Heart left ventricle (tissue), 16 donors: Measurements from ENCODE around the gene MICAL3. TPM values are rescaled to one million over a fixed set of nuclear protein-coding genes. Genes with fewer than 3 reads are reported as not detected.

Experiments used
- ATAC-seq, 4 donors: fragments of 200-7000 bp; cut with Tn5 transposase; one replicate each; pipeline ENCODE4 v1.9.1; 2020 to 2022; ENCODE audit warnings: moderate library complexity in 4 of 4, mild to moderate bottlenecking in 3 of 4, moderate number of reproducible peaks in 1 of 4
- DNase-seq, 5 donors: peaks; one replicate each; pipeline ENCODE4 v3.0.0-alpha.2; 2020
- H3K27ac ChIP-seq, 12 donors: fragments of 200-600 bp; sonication (generic) in 4 of 12; one replicate each; pipeline versions ENCODE4 v1.5.0 to v1.8.0; 2016 to 2022; ENCODE audit warnings: mild to moderate bottlenecking in 2 of 12
- H3K27me3 ChIP-seq, 9 donors: fragments of 200-600 bp; sonication (generic) in 2 of 9; one replicate each; pipeline versions ENCODE4 v1.5.1 to v1.8.0; 2016 to 2022; ENCODE audit warnings: mild to moderate bottlenecking in 3 of 9
- H3K36me3 ChIP-seq, 9 donors: fragments of 200-600 bp; sonication (generic) in 2 of 9; one replicate each; pipeline versions ENCODE4 v1.5.0 to v1.8.0; 2018 to 2022; ENCODE audit warnings: mild to moderate bottlenecking in 2 of 9
- H3K4me1 ChIP-seq, 12 donors: fragments of 200-600 bp; sonication (generic) in 4 of 12; one replicate each; pipeline versions ENCODE4 v1.5.0 to v1.8.0; 2016 to 2022; ENCODE audit warnings: mild to moderate bottlenecking in 3 of 12
- H3K4me3 ChIP-seq, 12 donors: fragments of 200-600 bp; sonication (generic) in 4 of 12; one replicate each; pipeline versions ENCODE4 v1.5.0 to v1.8.0; 2017 to 2022; ENCODE audit warnings: mild to moderate bottlenecking in 9 of 12, moderate library complexity in 4 of 12
- H3K9me3 ChIP-seq, 12 donors: fragments of 200-600 bp; sonication (generic) in 4 of 12; one replicate each; pipeline versions ENCODE4 v1.5.0 to v1.8.0; 2016 to 2022; ENCODE audit warnings: mild to moderate bottlenecking in 1 of 12
- CTCF ChIP-seq, 12 donors: fragments of 200-600 bp; sonication (generic) in 4 of 12; IDR thresholded peaks; one replicate each; pipeline versions ENCODE4 v1.5.0 to v1.8.0; 2018 to 2022; ENCODE audit warnings: antibody characterized with exemption in 12 of 12, mild to moderate bottlenecking in 5 of 12
- POLR2A ChIP-seq, 2 donors: fragments of 450-650 bp; IDR thresholded peaks; one replicate each; pipeline ENCODE4 v1.6.1; 2017; ENCODE audit warnings: antibody characterized with exemption in 2 of 2, mild to moderate bottlenecking in 2 of 2, moderate library complexity in 2 of 2
- WGBS, 4 donors: extraction: QIAGEN DNeasy Blood & Tissue Kit in 2 of 4; methylation state at CpG; one replicate each; pipeline versions ENCODE4 v1.1.5 to v1.1.7; 2013 to 2018; 5-methylcytosine and 5-hydroxymethylcytosine counted together
- intact Hi-C, 10 donors: fragments of 100-400 bp; cut with DNase I; formaldehyde crosslinking; loops; one replicate each; pipeline versions ENCODE4 v1.11.1 to v1.14.2; 2022
- polyA plus RNA-seq, 2 donors: library from polyadenylated mRNA; stranded (reverse); fragments of 200-250 nt; gene quantifications; one replicate each; pipeline ENCODE4 v1.2.3, GENCODE V29; 2013
- total RNA-seq, 9 donors: library from RNA; depleted of rRNA in 2 of 9; stranded (reverse); fragments of >200 nt in 2 of 9; fragmentation: NEBNext Ultra II Directional in 3 of 9; extraction: Animal tissue kit (Norgen Biotek cat#: 25700) in 3 of 9; gene quantifications; one replicate each; pipeline versions ENCODE4 v1.1.0 to v1.2.4, GENCODE V29; 2016 to 2023
- donor health status: ischemic (EF 13 %, LVEDD 7.1; RV severe dilation, severe dysfunction).
- donor health status: healthy with polysubstance abuse.
- donor health status: DM: no; HTN: yes; CAD: no.
- donor health status: DM: no; HTN: no; CAD: no.
- donor health status: ischemic (EF 25% LVEDD 6.9; RV normal size, moderate dysfunction).
- donor health status: ischemic (EF 25% LVEDD 5.7; RV mildly dilated, moderate dysfunction).
- donor health status: healthy.
- donor health status: DM: yes; HTN: yes; CAD: no.
- donor health status: ischemic (EF 35%, LVEDD 5.7; RV mildly dilated, moderate dysfunction).
- donor health status: nonischemic (EF 11% LVEDD 7.7; RV severe dilation, severe dysfunction).
- donor health status: DM: yes; HTN: yes; CAD: no.
- donor health status: PGD.
- donor health status: ischemic (EF 29% LVEDD 5.4; RV normal size, mild dysfunction).
- donor health status: nonischemic (EF 23%, LVEDD 6.1; RV moderate dilation, normal function).

MICAL3 gene
- total and polyA plus RNA-seq, 11 donors = 41.3 to 125 (median 83.3) TPM

- H3K4me1 ChIP-seq = peaks cover 0 to 70% (median 11%) of the 10 kb centered on the region in 12 donors
- H3K4me3 ChIP-seq = peak overlapping the region in 10 of 12 donors; percentile 16 to 65 (median 34)
- H3K27me3 ChIP-seq = no peaks in the 10 kb centered on the region
- peak in 1 of 4 donors; percentile 18 for ATAC-seq
- TF ChIP-seq CTCF (IDR thresholded peaks at IDR 0.05) (no peak), POLR2A (IDR thresholded peaks at IDR 0.05) (no peak)
- H3K27ac ChIP-seq = peak overlapping the region in 9 of 12 donors; percentile 25 to 95 (median 62)
- H3K36me3 ChIP-seq = no peaks in the 10 kb centered on the region
- intact Hi-C loops = loop anchor here in 1 of 10 donors (5.0 kb wide), 1 partner anchor 35 kb away; no protein-coding TSS in a partner anchor
- no peaks in the 10 kb centered on the region for H3K9me3 ChIP-seq
- DNase-seq = peak in 4 of 5 donors; percentile 32 to 56 (median 49)
- WGBS, 4 donors = 55 to 71% (median 58%) methylated on average over 24 to 27 of the region's 27 CpGs
Measured at GRCh38 chr22:17777005-17777716, 247.2 kb downstream of the MICAL3 start.

- WGBS, 4 donors = 86 to 91% (median 91%) methylated on average over 10 of the region's 10 CpGs
- TF ChIP-seq POLR2A (IDR thresholded peaks at IDR 0.05) (no peak), CTCF (IDR thresholded peaks at IDR 0.05) (no peak)
- Histone ChIP-seq H3K27me3 (no peaks in the 10 kb centered on the region), H3K9me3 (no peaks in the 10 kb centered on the region), H3K4me3 (no peak overlapping the region), H3K4me1 (peaks cover 0 to 66% (median 11%) of the 10 kb centered on the region in 12 donors), H3K36me3 (no peaks in the 10 kb centered on the region), H3K27ac (peak overlapping the region in 1 of 12 donors; percentile 95)
- no peak for ATAC-seq
- peak in 1 of 5 donors; percentile 35 for DNase-seq
- intact Hi-C loops = loop anchor here in 1 of 10 donors (5.0 kb wide), 1 partner anchor 34 kb away; no protein-coding TSS in a partner anchor
Measured at GRCh38 chr22:17775781-17776465, 248.4 kb downstream of the MICAL3 start.

- Histone ChIP-seq H3K4me3 (peak overlapping the region in 6 of 12 donors; percentile 77 to 97 (median 82)), H3K27ac (peak overlapping the region in 5 of 12 donors; percentile 44 to 80 (median 63)), H3K36me3 (no peaks in the 10 kb centered on the region), H3K4me1 (peaks cover 0 to 73% (median 11%) of the 10 kb centered on the region in 12 donors), H3K9me3 (no peaks in the 10 kb centered on the region), H3K27me3 (no peaks in the 10 kb centered on the region)
- intact Hi-C loops = loop anchor here in 1 of 10 donors (5.0 kb wide), 1 partner anchor 33 kb away; no protein-coding TSS in a partner anchor
- TF ChIP-seq CTCF (IDR thresholded peaks at IDR 0.05) (no peak), POLR2A (IDR thresholded peaks at IDR 0.05) (no peak)
- DNase-seq (peak in 2 of 5 donors; percentile 18 to 28), ATAC-seq (no peak)
- 73 to 79% (median 76%) methylated on average over 27 of the region's 27 CpGs for WGBS, 4 donors
Measured at GRCh38 chr22:17774926-17775685, 249.3 kb downstream of the MICAL3 start.
